Measurements from ENCODE around the gene LAGE3. TPM values are rescaled to one million over a fixed set of nuclear protein-coding genes. Genes with fewer than 3 reads are reported as not detected.

LAGE3 gene
- total RNA-seq, 4 donors from 2014 or later = 16.3 to 21.3 (median 17.2) TPM

GRCh38 chrX:154459832-154460231 is 19.2 kb downstream of the LAGE3 start:
- no peak for TF ChIP-seq CTCF (IDR thresholded peaks at IDR 0.05)
- no peak for TF ChIP-seq EP300 (IDR thresholded peaks at IDR 0.05)
- TF ChIP-seq POLR2AphosphoS5 (IDR thresholded peaks at IDR 0.05) = no peak
- no peak for TF ChIP-seq POLR2A (IDR thresholded peaks at IDR 0.05)
- no peaks in the 10 kb centered on the region for H3K9me3 ChIP-seq

GRCh38 chrX:154458954-154459778 is 19.9 kb downstream of the LAGE3 start:
- WGBS, 2 donors (ENCODE audit: low coverage in 1 of 2) = 55% methylated on average over 2 of the region's 15 CpGs; no CpG with 5 or more reads in 1 of the 2 donors
- Histone ChIP-seq H3K9me3 (no peaks in the 10 kb centered on the region), H3K27me3 (no peaks in the 10 kb centered on the region), H3K27ac (peak overlapping the region in 3 of 4 donors; percentile 71 to 84 (median 82)), H3K36me3 (peaks cover 0 to 34% of the 10 kb centered on the region in 2 donors), H3K4me1 (peaks cover 0 to 16% (median 0%) of the 10 kb centered on the region in 3 donors), H3K4me3 (peak overlapping the region; percentile 64 to 74)
- ATAC-seq = peak; percentile 32
- TF ChIP-seq POLR2AphosphoS5 (IDR thresholded peaks at IDR 0.05) = no peak

More at GRCh38 chrX:154459832-154460231, 19.2 kb downstream of the LAGE3 start:
- Histone ChIP-seq H3K27ac (peak overlapping the region in 1 of 4 donors; percentile 82), H3K4me1 (peaks cover 0 to 16% (median 0%) of the 10 kb centered on the region in 3 donors), H3K4me3 (peak overlapping the region in 1 of 2 donors; percentile 64), H3K27me3 (no peaks in the 10 kb centered on the region), H3K36me3 (peaks cover 0 to 41% of the 10 kb centered on the region in 2 donors)
- 55% methylated on average over 2 of the region's 14 CpGs; no CpG with 5 or more reads in 1 of the 2 donors for WGBS, 2 donors (ENCODE audit: low coverage in 1 of 2)
- no peak for ATAC-seq

GRCh38 chrX:154458116-154458953 is 20.7 kb downstream of the LAGE3 start, which contains the start of gene PLXNA3:
TSS of gene PLXNA3 (plus strand) at chrX:154458281. CDS start at chrX:154460184, 1,903 bp downstream.
- TF ChIP-seq POLR2A (IDR thresholded peaks at IDR 0.05) (peak; percentile 58 to 80), EP300 (IDR thresholded peaks at IDR 0.05) (no peak)
- no peaks in the 10 kb centered on the region for H3K9me3 ChIP-seq
- H3K4me3 ChIP-seq = peak within 1 kb of the TSS; percentile 64 to 74
- H3K27me3 ChIP-seq = no peaks in the 10 kb centered on the region
- peak within 1 kb of the TSS in 3 of 4 donors; percentile 71 to 84 (median 82) for H3K27ac ChIP-seq
- H3K4me1 ChIP-seq = peaks cover 0 to 16% (median 0%) of the 10 kb centered on the region in 3 donors
- no CpG with 5 or more reads among the region's 88 CpGs for WGBS, 2 donors (ENCODE audit: low coverage in 1 of 2)
- H3K36me3 ChIP-seq = peaks cover 0 to 26% of the 10 kb centered on the region in 2 donors
- ATAC-seq = peak; percentile 79

DNA sequence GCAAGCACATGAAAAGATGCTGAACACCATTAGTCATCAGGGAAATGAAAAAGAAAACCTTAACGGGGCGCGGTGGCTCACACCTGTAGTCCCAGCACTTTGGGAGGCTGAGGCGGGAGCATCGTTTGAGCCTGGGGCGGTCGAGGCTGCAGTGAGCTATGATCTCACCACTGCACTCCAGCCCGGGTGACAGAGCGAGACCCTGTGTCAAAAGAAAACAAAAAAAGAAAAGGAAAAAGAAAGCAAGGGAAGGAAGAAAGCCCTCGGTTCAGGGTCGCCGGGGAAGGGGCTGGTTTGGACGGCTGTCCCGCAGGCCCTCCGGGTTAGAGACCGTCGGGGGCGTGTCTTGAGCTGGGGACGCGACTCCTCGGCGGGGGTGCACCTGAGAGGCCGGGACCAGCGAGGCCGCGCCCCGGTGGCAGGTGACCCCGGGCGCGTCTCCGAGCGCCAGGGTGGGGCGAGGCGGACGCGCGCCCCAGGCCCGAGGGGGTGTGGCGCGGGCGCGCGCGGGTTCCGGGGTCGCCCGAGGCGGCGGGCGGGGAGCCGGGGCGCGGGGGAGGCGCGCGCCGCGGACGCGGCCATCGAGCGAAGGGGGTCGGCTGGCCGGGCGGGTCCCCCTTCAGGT is 21.5 kb downstream of the LAGE3 start:
- WGBS, 2 donors (ENCODE audit: low coverage in 1 of 2) = 9 to 56% methylated on average over 5 to 7 of the region's 65 CpGs
- H3K27me3 ChIP-seq = no peaks in the 10 kb centered on the region
- peak; percentile 44 for ATAC-seq

More for the DNA sequence above, 21.5 kb downstream of the LAGE3 start:
- no peak for TF ChIP-seq POLR2AphosphoS5 (IDR thresholded peaks at IDR 0.05)
- TF ChIP-seq POLR2A (IDR thresholded peaks at IDR 0.05) = no peak
- TF ChIP-seq CTCF (IDR thresholded peaks at IDR 0.05) = no peak
- TF ChIP-seq EP300 (IDR thresholded peaks at IDR 0.05) = no peak
- Histone ChIP-seq H3K4me1 (peaks cover 0 to 16% (median 0%) of the 10 kb centered on the region in 3 donors), H3K36me3 (peaks cover 0 to 25% of the 10 kb centered on the region in 2 donors), H3K4me3 (peak overlapping the region; percentile 64 to 74), H3K9me3 (no peaks in the 10 kb centered on the region), H3K27ac (peak overlapping the region in 3 of 4 donors; percentile 71 to 84 (median 82))

Data from gastroesophageal sphincter (tissue), 4 donors.